SK-N-MC (cell line): ENCODE data around the gene ARMH3.

ENCODE experiments used
- EZH2 ChIP-seq: fragments of 200-600 bp; sonication (generic); IDR thresholded peaks from one replicate; pipeline ENCODE4 v1.6.1; 2017; ENCODE audit warnings: antibody characterized with exemption
- FOXP2 ChIP-seq: optimal IDR thresholded peaks from 2 replicates; pipeline ENCODE3; 2011; ENCODE audit warnings: mild to moderate bottlenecking, moderate library complexity; ENCODE audit not compliant: insufficient read depth; ENCODE audit errors: extremely low read length, control extremely low read depth
- POLR2AphosphoS5 ChIP-seq: IDR thresholded peaks from 2 replicates; pipeline ENCODE4 v1.6.1; 2012; ENCODE audit warnings: mild to moderate bottlenecking, low read depth, low read length, borderline replicate concordance

DNA sequence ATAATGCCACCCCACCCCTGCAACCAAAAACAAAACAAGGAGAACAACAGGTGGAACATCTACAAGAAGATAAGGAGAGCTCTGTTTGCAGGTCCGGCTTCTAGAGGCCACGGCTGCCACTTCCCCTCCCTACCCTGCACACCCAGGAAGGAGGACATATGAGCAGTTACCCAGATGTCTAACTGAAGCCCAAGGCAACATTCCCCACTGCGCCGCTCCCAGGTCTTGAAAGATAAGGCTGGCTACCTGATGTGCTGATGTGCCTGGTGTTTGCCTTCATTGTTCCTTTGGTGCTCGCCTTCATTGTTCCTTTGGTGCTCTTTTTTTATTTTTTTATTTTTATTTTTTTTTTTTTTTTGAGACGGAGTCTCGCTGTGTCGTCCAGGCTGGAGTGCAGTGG, 30.2 kb upstream of the ARMH3 start:
- TF ChIP-seq EZH2 = no peak
- no peak for TF ChIP-seq FOXP2
- TF ChIP-seq POLR2AphosphoS5 = no peak
